ENCODE data around the gene ABHD18.
"Not testable (repeated sequence)": the region's sequence is repeated elsewhere in the genome, so short reads cannot be mapped to it uniquely, and the experiment has no call there.

Gene ABHD18

DNA sequence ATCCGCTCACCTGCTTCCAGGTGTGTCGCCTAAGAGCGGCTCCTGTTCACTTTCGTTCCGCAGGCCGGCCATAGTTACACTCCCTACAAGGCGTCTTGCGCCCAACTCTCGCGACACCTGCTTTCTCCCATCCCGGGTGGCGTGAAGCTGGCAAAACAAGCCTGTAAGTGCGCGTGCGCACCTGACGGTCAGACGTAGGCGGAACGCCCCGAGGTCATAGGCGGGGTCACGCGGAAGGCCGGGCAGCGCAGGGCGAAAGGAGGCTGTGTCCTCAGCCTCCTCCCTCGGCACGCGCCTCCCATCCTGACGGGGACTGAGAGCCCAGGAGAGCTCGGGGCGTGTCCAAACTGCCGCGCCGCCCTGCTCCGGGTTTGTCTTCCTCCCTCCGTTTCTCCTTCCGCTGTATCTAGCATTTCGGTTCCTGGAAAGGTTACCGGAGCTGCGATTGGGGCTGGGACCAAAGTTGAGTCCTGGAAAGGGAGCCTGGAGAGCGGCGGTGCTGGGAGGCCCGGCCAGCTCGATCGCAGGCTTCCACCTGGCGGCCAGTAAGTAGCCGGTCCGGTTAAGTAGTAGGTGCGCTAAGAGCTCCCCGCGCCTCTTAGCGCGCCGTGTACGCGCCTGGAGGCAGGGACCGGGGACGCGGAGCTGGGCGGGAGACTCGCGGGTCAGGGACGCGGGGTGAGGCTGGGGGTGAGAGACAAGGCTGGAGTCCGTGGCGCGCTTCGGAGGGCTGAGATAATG is at the start of gene ABHD18, which contains the start of gene MFSD8:
Gene ABHD18 (plus strand): TSS at position 345 of the 741 bp plus-strand sequence. CDS start 17,550 bp downstream, outside the sequence.
Gene MFSD8 (minus strand): TSS at position 112 of the 741 bp plus-strand sequence. CDS start 40 bp downstream, at position 72.
- peak; percentile 97 to 98 for DNase-seq (ENCODE audit: low read depth in 2 of 2, low spot score in 1 of 2)

GRCh38 chr4:127916512-127916911 is 48.7 kb upstream of the ABHD18 start:
- DNase-seq (ENCODE audit: low read depth in 2 of 2, low spot score in 1 of 2) = no peak

- DNase-seq (ENCODE audit: low read depth in 2 of 2, low spot score in 1 of 2) = no peak
Observed at GRCh38 chr4:127917151-127917550, 48.1 kb upstream of the ABHD18 start.

GRCh38 chr4:127920521-127920920 is 44.7 kb upstream of the ABHD18 start:
- no peak for DNase-seq (ENCODE audit: low read depth in 2 of 2, low spot score in 1 of 2)

DNA sequence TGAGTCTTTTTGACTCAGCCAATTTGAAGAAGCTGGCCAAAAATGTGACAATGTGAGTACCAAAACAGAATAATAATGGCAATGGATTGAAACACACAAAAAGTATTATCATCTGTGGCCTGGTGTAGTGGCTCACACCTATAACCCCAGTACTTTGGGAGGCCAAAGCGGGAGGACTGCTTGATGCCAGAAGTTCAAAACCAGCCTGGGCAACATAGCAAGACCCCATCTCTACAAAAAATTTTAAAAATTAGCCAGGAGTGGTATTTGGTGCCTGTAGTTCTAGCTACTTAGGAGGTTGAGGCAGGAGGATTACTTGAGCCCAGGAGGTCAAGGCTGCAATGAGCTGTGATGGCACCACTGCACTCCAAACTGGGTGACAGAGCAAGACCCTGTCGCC is 43.0 kb upstream of the ABHD18 start:
- DNase-seq (ENCODE audit: low read depth in 2 of 2, low spot score in 1 of 2) = no peak

- not testable (repeated sequence) for DNase-seq (ENCODE audit: low read depth in 2 of 2, low spot score in 1 of 2)
Observed at GRCh38 chr4:127925720-127926119, 39.5 kb upstream of the ABHD18 start.

DNA sequence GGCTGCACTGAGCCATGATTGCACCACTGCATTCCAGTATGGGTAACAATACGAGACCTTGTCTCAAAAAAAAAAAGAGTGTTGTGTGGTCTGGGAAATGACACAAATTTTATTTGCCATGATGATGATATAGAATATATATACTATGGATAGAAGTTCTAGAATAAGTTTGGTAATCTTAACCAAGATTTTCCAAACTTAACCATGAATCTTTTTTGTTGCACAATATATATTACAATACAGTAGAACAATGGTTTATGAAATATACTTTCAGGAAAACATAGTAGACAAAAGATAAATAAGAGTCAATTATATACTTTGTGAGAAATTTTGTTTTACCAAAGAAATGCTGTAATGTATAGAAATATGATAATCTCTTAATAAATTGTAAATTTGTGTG is 35.0 kb upstream of the ABHD18 start:
- DNase-seq (ENCODE audit: low read depth in 2 of 2, low spot score in 1 of 2) = no peak

DNA sequence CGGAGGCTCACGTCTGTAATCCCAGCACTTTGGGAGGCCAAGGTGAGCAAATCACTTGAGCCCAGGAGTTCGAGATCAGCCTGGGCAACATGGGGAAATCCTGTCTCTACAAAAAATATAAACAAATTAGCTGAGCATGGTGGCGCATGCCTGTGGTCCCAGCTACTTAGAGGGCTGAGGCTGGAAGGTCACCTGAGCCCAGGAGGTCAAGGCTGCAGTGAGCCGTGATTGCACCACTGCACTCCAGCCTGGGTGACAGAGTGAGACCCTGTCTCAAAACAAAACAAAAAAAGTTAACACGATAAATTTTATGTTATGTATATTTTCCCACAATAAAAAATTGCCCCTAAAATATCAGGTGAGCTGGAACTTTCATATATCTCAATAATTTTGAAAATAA is 33.4 kb upstream of the ABHD18 start:
- not testable (repeated sequence) for DNase-seq (ENCODE audit: low read depth in 2 of 2, low spot score in 1 of 2)

DNA sequence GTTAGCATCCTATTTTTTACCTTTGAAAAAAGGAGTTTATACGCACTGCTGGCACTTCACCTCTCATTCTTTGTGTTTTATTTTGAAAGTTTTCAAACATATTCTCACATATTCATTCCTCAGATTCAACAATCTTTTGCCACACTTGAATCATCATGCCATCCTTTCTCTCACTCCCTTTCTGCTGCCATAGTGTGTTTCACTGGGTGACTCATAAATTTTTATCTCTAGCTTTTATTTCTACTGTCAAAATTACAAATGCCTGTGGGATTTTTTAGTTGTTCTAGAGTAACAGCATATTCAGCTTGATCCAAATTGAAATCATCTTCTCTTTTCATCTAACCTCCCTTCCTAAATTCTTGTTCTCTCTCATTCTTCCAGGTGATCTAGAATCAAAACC is 28.2 kb upstream of the ABHD18 start:
- DNase-seq (ENCODE audit: low read depth in 2 of 2, low spot score in 1 of 2) = no peak

GRCh38 chr4:127957105-127957504 is 8.1 kb upstream of the ABHD18 start:
- DNase-seq (ENCODE audit: low read depth in 2 of 2, low spot score in 1 of 2) = no peak

DNA sequence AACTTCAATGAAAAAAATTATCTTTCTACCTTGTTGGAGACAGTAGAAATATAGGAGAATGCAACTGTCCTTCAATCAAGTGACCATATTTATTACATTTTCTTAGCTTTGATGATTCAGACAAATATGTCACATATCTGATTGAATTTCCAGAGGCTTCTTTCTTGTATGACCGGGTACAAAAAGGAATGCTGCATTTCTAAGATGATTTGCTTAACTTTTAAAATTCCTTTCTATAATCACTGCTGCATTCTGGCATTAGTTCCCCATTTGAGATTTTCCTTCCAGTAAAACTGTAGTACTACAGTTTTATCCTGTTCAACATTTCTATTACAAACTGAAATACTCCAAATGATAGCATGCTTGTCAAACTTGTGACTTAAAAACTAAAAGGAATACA is 5.4 kb upstream of the ABHD18 start:
- DNase-seq (ENCODE audit: low read depth in 2 of 2, low spot score in 1 of 2) = no peak

DNA sequence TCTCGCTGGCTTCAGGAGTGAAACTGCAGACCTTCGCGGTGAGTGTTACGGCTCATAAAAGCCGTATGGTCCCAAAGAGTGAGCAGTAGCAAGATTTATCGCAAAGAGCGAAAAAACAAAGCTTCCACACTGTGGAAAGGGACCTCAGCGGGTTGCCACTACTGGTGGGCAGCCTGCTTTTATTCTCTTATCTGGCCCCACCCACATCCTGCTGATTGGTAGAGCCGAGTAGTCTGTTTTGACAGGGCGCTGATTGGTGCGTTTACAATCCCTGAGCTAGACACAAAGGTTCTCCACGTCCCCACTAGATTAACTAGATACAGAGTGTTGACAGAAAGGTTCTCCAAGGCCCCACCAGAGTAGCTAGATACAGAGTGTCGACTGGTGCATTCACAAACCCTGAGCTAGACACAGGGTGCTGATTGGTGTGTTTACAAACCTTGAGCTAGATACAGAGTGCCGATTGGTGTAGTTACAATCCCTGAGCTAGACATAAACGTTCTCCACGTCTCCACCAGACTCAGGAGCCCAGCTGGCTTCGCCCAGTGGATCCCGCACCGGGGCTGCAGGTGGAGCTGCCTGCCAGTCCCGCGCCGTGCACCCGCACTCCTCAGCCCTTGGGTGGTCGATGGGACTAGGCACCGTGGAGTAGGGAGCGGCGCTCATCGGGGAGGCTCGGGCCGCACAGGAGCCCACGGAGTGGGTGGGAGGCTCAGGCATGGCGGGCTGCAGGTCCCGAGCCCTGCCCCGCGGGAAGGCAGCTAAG is 1.4 kb upstream of the ABHD18 start:
- not testable (repeated sequence) for DNase-seq (ENCODE audit: low read depth in 2 of 2, low spot score in 1 of 2)

GRCh38 chr4:127964426-127965061 is 662 bp upstream of the ABHD18 start:
- not testable (repeated sequence) for DNase-seq (ENCODE audit: low read depth in 2 of 2, low spot score in 1 of 2)

DNA sequence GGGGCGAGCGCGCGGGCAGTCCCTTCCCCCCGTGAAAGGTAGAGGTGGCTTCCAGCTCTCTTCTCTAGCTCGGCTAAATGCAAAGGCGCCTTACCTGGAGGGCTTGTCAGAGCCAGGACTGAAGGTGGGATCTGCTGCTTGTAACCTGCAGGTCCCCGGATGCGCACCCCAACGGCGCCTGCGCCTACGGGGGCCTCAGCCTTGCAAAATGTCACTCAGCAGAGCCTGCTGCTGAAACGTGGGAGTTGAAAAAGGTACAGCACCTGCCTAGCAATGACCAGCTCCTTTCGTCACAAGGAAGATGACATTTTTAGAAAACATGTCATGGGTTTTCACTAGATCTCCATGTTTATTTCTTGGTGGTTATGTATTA is 583 bp downstream of the ABHD18 start:
- DNase-seq (ENCODE audit: low read depth in 2 of 2, low spot score in 1 of 2) = peak in 1 of 2 donors; percentile 56

GRCh38 chr4:127967141-127967775 is 2.1 kb downstream of the ABHD18 start:
- DNase-seq (ENCODE audit: low read depth in 2 of 2, low spot score in 1 of 2) = no peak

- DNase-seq (ENCODE audit: low read depth in 2 of 2, low spot score in 1 of 2) = no peak
Observed at GRCh38 chr4:127968586-127968985, 3.4 kb downstream of the ABHD18 start.

- DNase-seq (ENCODE audit: low read depth in 2 of 2, low spot score in 1 of 2) = not testable (repeated sequence)
Observed at GRCh38 chr4:127970925-127971324, 5.7 kb downstream of the ABHD18 start.

- no peak for DNase-seq (ENCODE audit: low read depth in 2 of 2, low spot score in 1 of 2)
Observed at GRCh38 chr4:127975121-127975770, 10.0 kb downstream of the ABHD18 start.

- DNase-seq (ENCODE audit: low read depth in 2 of 2, low spot score in 1 of 2) = no peak
Observed at GRCh38 chr4:127978930-127979329, 13.7 kb downstream of the ABHD18 start.

DNA sequence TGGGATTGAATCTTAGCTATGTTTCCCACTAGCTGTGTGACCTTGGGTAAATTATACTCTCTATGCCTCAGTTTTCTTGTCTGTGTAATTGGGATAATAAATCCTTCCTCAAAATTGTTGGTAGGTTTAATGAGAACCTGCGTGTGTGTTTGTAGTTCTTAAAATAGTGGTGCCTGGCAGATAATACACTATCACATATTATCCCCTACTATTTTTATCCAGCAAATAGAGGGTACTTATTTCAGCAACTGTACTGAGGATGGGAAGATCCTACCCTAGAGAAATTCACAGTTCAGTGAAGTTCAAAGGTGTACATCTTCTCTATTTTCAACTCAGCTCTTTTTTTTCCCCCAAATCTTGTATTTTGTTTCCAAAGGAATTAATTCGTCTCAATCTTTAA is 17.2 kb downstream of the ABHD18 start:
- DNase-seq (ENCODE audit: low read depth in 2 of 2, low spot score in 1 of 2) = no peak

DNA sequence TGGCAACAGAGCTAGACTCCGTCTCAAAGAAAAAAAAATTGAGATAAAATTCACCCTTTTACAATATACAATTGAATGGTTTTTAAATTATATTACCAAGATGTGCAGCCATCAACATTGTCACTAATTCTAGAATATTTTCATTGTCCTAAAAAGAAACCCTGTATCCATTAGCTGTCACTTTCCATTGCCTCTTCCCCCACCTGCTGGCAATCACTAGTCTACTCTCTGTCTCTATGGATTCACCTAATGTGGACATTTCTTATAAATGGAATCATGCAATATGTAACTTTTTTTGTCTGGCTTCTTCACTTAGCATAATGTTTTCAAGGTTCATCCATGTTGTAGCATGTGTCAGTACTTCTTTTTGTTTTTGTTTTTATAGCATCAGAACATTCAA is 20.8 kb downstream of the ABHD18 start:
- no peak for DNase-seq (ENCODE audit: low read depth in 2 of 2, low spot score in 1 of 2)
